Measurements from ENCODE around the gene EIF1.

GRCh38 chr17:41678411-41678906, 10.2 kb upstream of the EIF1 start:
- TF ChIP-seq EZH2 (IDR thresholded peaks at IDR 0.05; ENCODE audit: low read depth) (no peak), CTCF (conservative IDR thresholded peaks at IDR 0.05) (no peak)
